NCI-H526 treated with DMSO at 0.1 percent for 48 hours (cell line): ENCODE measurements around the gene FAM199X.

Experiments
- DNase-seq: peaks from one replicate; lab custom pipeline; 2025; lab: John Stamatoyannopoulos, UW

FAM199X gene

DNA sequence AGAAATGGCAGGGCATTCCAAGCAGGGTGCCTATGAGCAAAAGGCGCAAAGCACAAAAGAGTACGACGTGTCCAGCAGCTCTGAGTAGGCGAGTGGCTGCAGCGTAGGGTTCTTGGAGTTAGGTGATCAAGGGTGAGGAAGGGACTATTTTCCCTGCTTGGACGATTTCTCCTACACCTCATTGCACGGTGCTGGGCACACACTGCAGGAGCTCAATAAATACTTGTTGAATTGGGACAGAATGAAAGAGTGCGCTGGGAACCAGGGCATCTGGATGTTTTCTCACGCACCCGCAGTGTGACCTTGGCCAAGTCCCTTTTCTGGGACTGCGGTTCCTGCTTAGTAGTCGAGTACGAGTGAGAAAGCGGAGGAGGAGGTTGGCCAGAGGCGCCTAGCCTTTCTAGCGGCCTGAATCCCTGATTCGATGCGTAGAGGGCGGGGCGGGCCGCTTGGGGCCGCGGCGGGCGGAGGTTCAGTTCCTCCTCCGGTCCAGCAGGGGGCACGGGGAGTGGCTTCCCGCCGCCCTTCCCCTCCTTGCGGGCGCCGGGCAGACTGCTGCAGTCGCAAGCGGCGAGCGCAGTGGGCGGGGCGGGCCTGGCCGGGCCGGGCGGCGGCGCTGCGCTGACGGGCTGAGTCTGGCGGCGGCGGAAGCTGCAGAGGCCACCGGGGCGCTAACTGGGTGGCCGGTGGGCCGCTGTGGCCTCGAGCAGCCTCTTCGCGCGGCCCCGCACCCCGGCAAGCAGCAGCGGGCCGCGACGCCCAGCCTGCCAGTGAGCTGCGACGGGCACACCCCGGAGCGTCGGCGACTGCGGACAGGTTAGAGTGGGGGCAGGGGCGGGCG lies at the start of gene FAM199X:
FAM199X (plus strand) TSS at position 560 of the 841 bp plus-strand sequence. CDS start 333 bp downstream, outside the sequence.
- peak; percentile 77 for DNase-seq

DNA sequence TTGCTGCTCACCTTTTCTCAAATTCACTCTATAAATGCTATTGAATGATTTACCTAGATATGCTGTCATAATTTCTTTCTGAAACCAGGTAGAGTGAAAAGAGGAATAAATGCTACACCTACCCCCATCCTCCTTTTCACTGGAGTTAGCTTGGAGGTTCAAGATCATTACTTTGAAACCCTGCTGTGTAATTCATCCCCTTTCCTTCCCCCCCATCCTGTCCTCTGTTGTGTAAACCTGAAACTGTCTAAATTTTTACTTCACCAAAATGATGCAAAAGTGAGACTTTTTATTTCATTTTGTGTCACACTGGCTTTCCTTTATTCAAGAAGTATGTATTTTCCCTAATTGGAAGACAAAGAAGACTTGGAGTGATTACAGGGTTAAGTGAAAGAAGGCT lies 48.5 kb upstream of the FAM199X start:
- no peak for DNase-seq

DNA sequence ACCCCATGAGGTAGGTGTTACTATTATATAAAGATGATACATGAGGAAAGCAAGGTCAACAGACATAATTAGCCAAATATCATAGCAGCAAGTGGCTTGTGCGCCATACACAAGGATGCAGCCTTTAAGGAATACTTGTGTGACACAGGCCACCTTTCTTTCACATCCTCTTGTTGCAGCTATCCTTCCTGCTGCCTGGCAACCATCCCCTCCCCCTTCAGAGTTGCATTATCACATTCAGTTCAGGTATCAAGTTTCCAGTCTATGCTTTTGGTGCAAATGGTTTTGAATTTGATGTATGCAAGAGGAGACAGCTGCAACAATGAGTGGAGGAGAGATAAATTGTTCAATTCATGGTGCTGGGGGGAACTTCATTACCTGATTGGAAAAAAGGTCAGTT lies 47.5 kb upstream of the FAM199X start:
- peak; percentile 0 for DNase-seq

GRCh38 chrX:104122829-104123228 lies 43.4 kb upstream of the FAM199X start:
- DNase-seq, result no peak

DNA sequence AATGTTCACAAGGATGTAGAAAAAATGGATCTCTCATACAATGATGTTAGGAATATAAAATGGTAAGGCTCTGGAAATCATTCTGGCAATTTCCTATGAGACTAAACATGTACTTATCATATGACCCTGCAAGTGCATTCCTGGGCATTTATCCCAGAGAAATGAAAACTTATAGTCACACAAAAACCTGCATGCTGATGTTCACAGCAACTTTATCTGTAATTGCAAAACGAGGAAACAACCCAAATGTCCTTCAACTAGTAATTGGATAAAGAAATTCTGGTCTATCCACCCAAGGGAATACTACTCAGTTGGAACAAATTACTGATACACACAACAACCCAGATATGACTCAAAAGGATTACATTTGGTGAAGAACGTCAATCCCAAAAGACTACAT lies 39.4 kb upstream of the FAM199X start:
- no peak for DNase-seq

DNA sequence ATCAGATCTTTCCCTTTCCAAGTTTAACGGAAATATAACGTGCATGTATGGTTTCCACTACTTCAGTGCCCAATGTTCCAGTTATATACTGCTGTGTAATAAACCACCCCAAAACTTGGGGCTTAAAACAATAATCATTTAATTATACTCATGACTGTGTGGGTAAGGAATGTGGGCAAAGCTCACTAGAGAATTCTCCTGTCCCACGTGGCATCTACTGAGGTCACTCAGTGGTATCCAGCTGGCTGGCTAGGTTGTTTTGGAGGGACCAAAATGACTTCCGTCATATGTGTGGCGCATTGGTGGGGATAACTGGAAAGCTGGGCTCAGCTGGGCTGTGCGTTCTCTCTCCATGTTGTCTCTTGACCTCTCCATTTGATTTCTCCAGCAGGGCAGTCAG lies 35.4 kb upstream of the FAM199X start:
- no peak for DNase-seq

DNA sequence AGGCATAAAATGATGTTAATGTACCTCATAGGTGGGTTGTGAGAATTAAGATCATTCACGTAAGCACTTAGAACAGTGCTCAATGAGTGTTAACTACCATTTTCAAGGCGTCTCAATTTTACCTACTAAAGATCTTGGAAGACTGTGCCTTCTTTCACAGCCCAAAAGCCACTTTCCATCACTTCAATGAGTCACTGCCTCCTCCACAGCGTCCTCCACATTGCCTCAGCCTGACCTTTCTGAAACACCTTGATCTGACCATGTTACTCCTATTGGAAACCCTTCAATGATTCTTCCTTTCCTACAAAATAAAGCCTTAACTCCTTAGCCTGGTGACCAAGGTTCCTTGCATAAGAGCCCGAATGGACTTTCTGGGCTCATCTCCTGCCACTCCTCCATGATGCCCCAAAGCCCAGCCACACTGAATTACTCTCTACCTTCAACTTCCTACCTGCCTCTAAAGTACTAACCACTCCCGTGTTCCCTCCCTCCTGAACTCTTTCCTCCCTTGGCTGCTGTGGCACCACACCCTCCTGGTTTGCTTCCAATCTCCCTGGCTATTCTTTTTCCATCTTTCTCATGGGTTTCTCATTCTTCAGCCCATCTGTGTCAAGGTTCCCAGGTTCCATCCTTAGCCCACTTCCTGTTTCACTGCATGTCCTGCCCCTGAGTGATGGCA lies 31.5 kb upstream of the FAM199X start:
- no peak for DNase-seq

DNA sequence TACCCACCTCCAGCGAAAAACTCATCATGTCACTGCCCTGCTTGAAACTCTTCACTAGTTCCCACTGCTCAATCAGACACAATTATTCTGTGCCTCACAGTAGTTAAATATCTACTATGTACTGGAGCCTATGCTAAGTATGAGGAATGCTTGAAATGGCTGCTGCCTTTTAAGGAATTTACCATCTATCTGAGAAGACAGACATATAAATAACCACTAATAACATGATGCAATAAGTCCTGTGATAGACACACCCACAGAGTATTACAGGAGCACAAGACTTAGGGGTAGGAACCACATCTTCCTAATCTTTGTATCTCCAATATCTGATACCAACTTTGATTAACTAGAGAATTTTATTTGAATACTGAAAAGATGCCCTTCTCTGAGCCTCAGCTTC lies 30.6 kb upstream of the FAM199X start:
- DNase-seq, result no peak

DNA sequence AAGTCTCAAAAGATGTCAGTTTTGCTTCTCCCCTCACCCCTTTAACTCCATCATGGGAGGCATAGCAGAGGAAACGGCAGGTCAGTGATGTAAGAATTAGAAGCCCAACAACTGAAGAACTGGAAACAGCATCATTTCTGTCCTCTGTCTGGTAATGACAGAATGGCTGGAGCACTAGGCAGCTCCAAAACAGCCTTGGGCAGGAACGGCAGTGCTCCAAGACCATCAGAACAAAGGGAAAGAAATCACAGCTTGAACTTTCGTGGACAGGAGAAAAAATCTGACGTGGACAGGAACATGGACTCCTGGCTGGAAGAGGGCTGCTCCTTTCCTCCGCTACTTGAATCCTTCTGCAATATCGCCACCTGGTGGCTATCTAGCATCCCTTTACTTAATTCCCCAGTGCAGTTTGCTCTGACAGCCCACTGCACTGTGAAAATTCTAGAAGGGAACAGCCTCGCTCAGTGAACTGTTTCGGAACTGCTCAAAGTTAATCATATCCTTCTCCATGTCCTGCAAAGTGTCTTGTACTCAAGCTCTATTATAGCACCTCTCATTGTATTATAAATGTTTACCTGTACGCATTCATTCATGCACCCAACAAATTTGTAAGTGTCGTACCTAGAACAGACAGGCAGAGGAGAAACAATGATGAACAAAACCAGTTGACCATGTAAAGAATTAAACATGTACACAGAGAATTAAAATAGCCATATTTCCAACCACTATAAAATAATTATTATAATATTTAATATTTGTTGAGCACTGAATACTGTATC lies 29.8 kb upstream of the FAM199X start:
- peak; percentile 32 for DNase-seq

GRCh38 chrX:104137496-104137895 lies 28.8 kb upstream of the FAM199X start:
- no peak for DNase-seq

DNA sequence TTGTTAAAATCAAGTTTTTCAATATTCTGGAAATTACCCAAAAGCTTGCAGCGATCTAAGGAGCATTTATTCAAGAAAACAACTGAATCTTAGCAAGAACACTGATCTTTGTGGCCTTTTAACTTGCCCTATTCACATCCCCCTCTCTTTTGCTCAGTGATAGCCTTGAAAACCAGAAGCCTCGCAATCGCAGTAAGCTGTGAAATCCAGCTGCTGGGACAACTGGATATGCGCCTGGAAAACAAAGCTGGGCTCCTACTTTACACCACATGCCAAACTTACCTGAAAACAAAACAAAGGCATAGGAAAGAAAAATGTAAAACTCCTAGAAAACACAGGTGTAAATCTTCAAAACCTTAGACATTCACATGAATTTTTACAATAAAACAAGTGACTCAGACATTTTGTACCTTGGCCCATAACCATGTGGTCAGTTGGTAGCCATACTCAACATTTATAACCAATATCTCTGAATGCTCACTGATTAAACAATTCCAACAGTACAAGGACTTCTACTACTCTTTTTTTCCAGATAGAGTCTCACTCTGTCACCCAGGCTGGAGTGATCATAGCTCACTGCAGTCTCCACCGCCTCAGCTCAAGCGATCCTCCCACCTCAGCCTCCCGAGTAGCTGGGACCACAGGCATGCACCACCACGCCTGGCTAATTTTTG lies 25.0 kb upstream of the FAM199X start:
- no peak for DNase-seq

GRCh38 chrX:104151037-104151436 lies 15.2 kb upstream of the FAM199X start:
- DNase-seq, result no peak

- DNase-seq, result peak; percentile 88
Observed at GRCh38 chrX:104156630-104157529, 9.4 kb upstream of the FAM199X start, which contains the start of gene SLC25A53. SLC25A53 (minus strand) TSS chrX:104157009; CDS start chrX:104105257, 51,752 bp downstream.

GRCh38 chrX:104166735-104167436 lies 633 bp downstream of the FAM199X start:
- DNase-seq, result no peak

DNA sequence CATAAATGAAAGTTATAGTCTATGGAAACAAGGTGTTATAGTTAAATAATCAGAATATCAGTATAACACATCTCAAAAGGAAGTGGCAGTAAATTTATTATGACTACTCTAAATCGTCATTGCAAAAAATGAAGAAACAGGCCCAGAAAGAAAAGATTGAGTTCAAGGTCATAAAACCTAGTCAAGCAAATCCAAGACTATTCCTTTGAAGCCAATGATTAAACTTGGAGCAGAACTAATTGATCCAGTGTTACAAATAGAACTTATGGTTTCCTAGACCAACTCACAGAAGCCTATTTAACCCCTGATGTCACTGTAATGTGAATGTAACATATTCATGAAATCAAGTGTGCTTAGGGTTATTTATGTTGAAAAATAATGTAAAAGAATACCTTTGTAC lies 1.9 kb downstream of the FAM199X start:
- no peak for DNase-seq

DNA sequence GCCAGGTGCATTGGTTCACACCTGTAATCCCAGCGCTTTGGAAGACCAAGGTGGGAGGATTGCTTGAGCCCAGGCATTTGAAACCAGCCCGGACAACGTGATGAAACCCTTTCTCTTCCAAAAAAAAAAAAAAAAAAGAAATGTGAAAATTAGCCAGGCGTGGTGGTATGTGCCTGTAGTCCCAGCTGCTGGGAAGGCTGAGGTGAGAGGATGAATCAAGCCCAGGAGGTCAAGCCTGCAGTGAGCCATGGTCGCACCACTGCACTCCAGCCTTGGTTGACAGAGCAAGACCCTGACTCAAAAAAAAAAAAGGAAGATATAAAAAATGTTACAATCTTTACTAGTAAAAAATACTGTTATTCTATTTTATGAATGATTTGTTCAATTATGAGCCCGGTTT lies 5.9 kb downstream of the FAM199X start:
- DNase-seq, result no peak

DNA sequence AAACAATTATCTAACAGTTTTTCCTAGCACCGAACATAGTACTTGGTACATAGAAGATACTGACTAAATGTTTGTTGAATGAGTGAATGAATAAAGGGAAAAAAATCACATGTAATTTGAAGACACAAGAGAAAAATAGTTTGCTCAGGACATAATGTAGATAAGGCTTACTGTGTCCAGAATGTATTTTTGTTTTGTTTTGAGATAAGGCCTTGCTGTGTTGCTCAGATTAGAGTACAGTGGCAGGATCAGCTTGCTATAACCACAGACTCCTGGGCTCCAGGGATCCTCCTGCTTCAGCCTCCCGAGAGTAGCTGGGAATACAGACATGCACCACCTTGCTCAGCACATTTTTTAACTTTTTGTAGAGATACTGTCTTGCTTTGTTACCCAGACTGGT lies 6.5 kb downstream of the FAM199X start:
- DNase-seq, result no peak

GRCh38 chrX:104173841-104174240 lies 7.6 kb downstream of the FAM199X start:
- no peak for DNase-seq

GRCh38 chrX:104183685-104184084 lies 17.4 kb downstream of the FAM199X start:
- DNase-seq, result no peak

- DNase-seq, result no peak
Observed at GRCh38 chrX:104187931-104188330, 21.7 kb downstream of the FAM199X start.
